22Rv1 (cell line): Measurements from ENCODE around the gene ANXA9.
A peak's percentile ranks its signal among the peaks of the same experiment; 100 is the strongest.

Experiments used
- H3K27ac ChIP-seq: fragments of 450-650 bp; 2 replicates; pipeline ENCODE4 v1.5.1; 2017
- CTCF ChIP-seq: fragments of 450-650 bp; IDR thresholded peaks from 2 replicates; pipeline ENCODE4 v1.5.1; 2017; ENCODE audit warnings: mild to moderate bottlenecking
- ZFX ChIP-seq: fragments of 450-650 bp; IDR thresholded peaks from 2 replicates; pipeline ENCODE4 v1.6.1; 2017; ENCODE audit warnings: antibody characterized with exemption, borderline replicate concordance

ANXA9 gene

DNA sequence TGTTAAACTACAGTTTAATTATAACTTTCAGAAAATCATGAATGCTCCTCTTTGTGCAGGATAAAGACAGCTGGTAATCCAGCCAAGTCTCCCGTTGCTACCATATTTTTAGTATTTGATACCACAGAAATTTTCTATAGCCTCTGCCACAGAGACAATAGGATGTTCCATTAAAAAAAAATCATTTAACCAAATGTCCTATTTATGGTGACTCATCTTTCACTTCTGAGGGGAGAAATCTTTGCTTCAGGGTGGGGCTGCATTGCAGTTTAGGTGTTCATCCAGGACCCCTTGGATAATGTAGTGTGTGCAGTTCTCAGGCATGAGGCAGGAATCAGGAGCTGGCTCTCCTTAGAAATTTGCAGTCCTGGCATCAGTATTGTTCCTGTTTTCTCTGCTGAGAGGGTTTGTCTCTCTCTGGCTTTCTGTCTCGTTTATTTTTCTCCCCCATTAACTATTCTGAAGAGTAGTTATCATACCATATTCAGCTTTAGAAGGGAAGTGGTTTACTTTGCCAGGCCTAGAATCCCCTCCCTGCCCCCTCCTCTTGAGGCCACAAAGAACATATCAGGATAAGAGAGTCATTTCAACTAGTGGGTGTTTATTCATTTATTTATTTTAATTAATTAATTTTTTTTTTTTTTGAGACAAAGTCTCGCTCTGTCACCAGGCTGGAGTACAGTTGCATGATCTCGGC, 29.2 kb downstream of the ANXA9 start:
- TF ChIP-seq CTCF (no peak), ZFX (no peak)
- no peak overlapping the region for H3K27ac ChIP-seq

DNA sequence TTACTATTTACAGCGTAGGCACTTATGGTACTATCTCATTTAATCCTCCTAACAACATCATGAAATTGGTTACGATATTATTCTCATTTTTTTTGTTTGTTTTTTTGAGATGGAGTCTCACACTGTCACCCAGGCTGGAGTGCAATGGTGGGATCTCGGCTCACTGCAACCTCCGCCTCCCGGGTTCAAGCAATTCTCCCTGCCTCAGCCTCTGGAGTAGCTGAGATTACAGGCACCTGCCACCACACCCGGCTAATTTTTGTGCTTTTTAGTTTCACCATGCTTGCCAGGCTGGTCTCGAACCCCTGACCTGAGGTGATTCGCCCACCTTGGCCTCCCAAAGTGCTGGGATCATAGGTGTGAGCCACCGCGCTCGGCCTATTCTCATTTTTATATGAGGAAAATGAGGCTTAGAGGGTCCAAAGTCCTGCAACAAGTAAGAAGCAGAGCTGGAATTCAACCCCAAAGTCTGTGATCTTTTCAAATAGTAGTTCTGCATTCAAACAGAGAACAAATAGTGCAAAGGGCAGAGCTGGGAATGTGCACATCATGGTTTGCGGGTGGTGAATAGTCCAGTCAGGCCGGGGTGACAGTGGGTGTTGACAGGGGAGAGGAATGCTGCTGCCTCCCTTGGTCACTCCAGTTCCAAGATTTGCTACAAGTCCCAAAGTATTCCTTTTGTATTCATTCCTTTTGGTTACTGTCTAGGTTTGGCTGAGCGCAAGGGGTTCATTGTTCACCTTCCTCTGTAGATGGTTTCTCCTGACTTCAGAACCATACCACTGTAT, 30.8 kb downstream of the ANXA9 start:
- TF ChIP-seq CTCF (no peak), ZFX (no peak)
- no peak overlapping the region for H3K27ac ChIP-seq

DNA sequence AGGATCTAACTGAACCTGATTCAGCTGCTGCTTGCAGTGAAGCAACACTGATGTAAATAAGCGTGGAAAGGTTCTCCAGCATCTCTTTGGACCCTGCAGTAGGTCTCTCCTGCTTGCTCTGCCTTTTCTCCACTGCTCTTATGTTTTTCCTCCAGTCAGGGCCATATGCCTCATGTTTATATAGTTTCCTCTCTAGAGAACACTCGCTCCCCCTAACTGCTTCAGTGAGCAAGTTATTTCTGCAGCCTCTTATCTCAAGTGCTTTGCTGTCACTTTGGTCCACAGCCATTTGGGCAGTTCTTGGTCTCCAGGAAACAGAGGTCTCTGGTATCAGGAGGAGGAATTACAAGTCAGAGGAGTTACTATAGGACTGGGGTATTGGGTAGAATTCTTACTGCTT, 31.4 kb downstream of the ANXA9 start:
- no peak overlapping the region for H3K27ac ChIP-seq

DNA sequence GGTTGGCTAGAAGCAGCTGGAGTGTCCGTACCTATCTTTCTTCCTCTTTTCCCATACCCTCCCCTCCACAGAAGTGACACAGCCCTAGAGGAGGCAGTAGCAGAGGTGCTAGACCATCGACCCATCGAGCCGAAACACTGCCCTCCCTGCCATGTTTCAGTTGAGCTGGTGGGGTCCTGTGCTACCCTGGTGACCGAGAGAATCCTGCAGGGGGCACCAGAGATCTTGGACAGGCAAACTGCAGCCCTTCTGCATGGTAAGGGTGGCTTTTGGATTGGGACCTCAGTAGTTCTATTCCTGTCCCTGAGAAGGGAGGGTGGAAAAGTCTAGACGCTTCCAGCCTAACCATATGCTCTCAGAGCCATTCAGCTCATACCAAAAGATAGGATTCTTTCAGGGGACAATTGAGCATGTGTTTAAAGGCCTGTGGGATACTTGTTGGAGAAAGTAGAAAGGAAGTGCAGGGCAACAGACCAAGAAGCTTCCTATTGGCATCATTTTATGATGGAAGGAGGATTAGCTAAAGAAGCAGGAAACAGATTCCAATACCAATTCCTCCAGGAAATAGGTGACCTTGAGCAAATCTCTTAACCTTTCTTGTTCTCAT, 42.6 kb downstream of the ANXA9 start:
- no peak overlapping the region for H3K27ac ChIP-seq
- TF ChIP-seq ZFX = no peak
- TF ChIP-seq CTCF = peak; percentile 93

More for the DNA sequence above, 31.4 kb downstream of the ANXA9 start:
- TF ChIP-seq ZFX (no peak), CTCF (no peak)

DNA sequence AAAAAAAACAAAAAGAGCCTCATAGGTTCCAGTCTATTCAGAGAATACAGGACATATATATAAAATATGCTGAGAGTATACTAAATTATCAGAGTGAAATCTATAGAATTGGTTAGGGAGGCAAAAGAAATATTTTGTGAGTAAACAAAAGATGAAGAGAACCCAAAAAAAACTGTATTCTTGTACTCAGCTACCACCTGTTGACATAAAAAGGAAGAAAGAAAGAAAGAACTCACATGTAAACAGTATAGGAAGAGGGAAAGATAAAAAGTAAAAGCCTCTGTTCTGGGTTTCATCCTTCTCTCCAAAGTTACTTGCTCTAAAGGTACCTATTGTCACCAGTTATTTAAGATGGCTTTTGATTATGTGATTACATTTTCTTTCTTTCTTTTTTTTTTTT, 44.4 kb downstream of the ANXA9 start:
- H3K27ac ChIP-seq = no peak overlapping the region

DNA sequence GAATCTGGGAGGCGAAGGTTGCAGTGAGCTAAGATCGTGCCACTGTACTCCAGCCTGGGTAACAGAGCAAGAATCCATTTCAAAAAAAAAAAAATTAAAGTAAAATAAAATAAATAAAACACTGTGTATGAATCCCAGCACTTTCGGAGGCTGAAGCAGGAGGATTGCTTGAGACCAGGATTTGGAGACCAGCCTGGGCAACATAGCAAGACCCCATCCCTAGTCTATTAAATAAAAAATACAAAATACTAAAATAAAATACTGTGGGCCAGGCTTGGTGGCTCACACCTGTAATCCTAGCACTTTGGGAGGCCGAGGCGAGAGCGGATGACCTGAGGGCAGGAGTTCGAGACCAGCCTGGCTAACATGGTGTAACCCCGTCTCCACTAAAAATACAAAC, 50.1 kb downstream of the ANXA9 start:
- TF ChIP-seq ZFX (no peak), CTCF (no peak)
- H3K27ac ChIP-seq = no peak overlapping the region

More for the DNA sequence above, 44.4 kb downstream of the ANXA9 start:
- TF ChIP-seq CTCF (no peak), ZFX (no peak)

- TF ChIP-seq CTCF (no peak), ZFX (no peak)
- H3K27ac ChIP-seq = no peak overlapping the region
Measured at GRCh38 chr1:151035167-151035566, 53.1 kb downstream of the ANXA9 start.
